K562 (cell line): ENCODE results near the gene VPS13D. TPM values are rescaled to one million over a fixed set of nuclear protein-coding genes. Genes with fewer than 3 reads are reported as not detected.

Experiments used
- ADNP ChIP-seq: fragments of 200-800 bp; sonication (Bioruptor generic); IDR thresholded peaks from 2 replicates; pipeline ENCODE4 v1.6.1; 2016; ENCODE audit warnings: missing genetic modification characterization, missing compliant biosample characterization
- ARNT ChIP-seq, 2 experiments: fragments of 450-650 bp; IDR thresholded peaks; 2 replicates each; pipeline ENCODE4 v1.6.1; 2016; ENCODE audit warnings: mild to moderate bottlenecking in 1 of 2
- BCOR ChIP-seq: fragments of 450-650 bp; IDR thresholded peaks from 2 replicates; pipeline ENCODE4 v1.6.1; 2016
- BMI1 ChIP-seq: fragments of 150-350 bp; IDR thresholded peaks from 2 replicates; pipeline ENCODE4 v1.6.1; 2014; ENCODE audit warnings: low read length
- CBX1 ChIP-seq: sonication (generic); IDR thresholded peaks from 2 replicates; pipeline ENCODE4 v1.6.1; 2016; ENCODE audit warnings: antibody characterized with exemption, low read depth, mild to moderate bottlenecking
- HDAC2 ChIP-seq: fragments of 450-650 bp; IDR thresholded peaks from 2 replicates; pipeline ENCODE4 v1.6.1; 2016; ENCODE audit warnings: mild to moderate bottlenecking
- KDM1A ChIP-seq, 2 experiments: fragments of 450-650 bp; IDR thresholded peaks; 2 replicates each; pipeline ENCODE4 v1.6.1; 2016; ENCODE audit warnings: mild to moderate bottlenecking in 2 of 2
- NELFE ChIP-seq: IDR thresholded peaks from 2 replicates; pipeline ENCODE4 v1.6.1; 2011; ENCODE audit warnings: mild to moderate bottlenecking; ENCODE audit not compliant: insufficient read depth, insufficient read length
- PHF20 ChIP-seq: fragments of 450-650 bp; IDR thresholded peaks from 2 replicates; pipeline ENCODE4 v1.6.1; 2018; ENCODE audit not compliant: partially characterized antibody
- SMARCA5 ChIP-seq: fragments of 450-650 bp; IDR thresholded peaks from 2 replicates; pipeline ENCODE4 v1.6.1; 2016
- ZC3H11A ChIP-seq: IDR thresholded peaks from 2 replicates; pipeline ENCODE4 v1.6.1; 2012; ENCODE audit warnings: low read depth, low read length, improper control_type of control experiment
- ZFP1 ChIP-seq: fragments of 450-650 bp; formaldehyde crosslinking; IDR thresholded peaks from 2 replicates; pipeline ENCODE4 v1.4.0; 2020; ENCODE audit warnings: mild to moderate bottlenecking, mixed read lengths
- polyA plus RNA-seq, 8 experiments: library from polyadenylated mRNA; depleted of rRNA in 4 of 8; stranded (reverse) in 5 of 8; unstranded in 3 of 8; fragments of >200 nt; fragmentation: Nextera tagmentation in 2 of 8; fragmentation: Illumina TruSeq in 1 of 8; extraction: Ambion mirVana in 2 of 8; extraction: Trizol in 1 of 8; gene quantifications; 2 replicates each; pipeline versions ENCODE4 v1.2.1 to v1.2.3, GENCODE V29; 2011 to 2014; ENCODE audit warnings: inconsistent platforms in 1 of 8, missing spikeins in 1 of 8
- total RNA-seq, 7 experiments: library from RNA; depleted of rRNA in 6 of 7; stranded (reverse); fragments of >200 nt in 6 of 7; fragmentation: Illumina TruSeq in 2 of 7; extraction: Trizol in 2 of 7; gene quantifications; 2 replicates each; pipeline versions ENCODE4 v1.2.1 to v1.2.3, GENCODE V29; 2011 to 2021; ENCODE audit warnings: low replicate concordance in 1 of 7
- TF ChIP-seq, protein P1 (sequence below): fragments of 250-450 bp; sonication (Bioruptor Pico); IDR thresholded peaks from 2 replicates; pipeline ENCODE4 v1.8.0; 2021; ENCODE audit warnings: moderate library complexity, mild to moderate bottlenecking, inconsistent platforms
- TF ChIP-seq, protein P2 (sequence below): sonication (generic); formaldehyde crosslinking; IDR thresholded peaks from 2 replicates; pipeline ENCODE4 v1.8.0; 2022; ENCODE audit warnings: mild to moderate bottlenecking, missing genetic modification reagents
- TF ChIP-seq, protein P3 (sequence below), 2 experiments: fragments of 450-650 bp in 1 of 2; IDR thresholded peaks; 2 replicates each; pipeline ENCODE4 v1.6.1; 2011 to 2017; ENCODE audit warnings: low read depth in 2 of 2, antibody characterized with exemption in 1 of 2, borderline replicate concordance in 1 of 2, low read length in 1 of 2, mild to moderate bottlenecking in 1 of 2, mixed read lengths in 1 of 2; ENCODE audit not compliant: control insufficient read depth in 1 of 2
- TF ChIP-seq, protein P4 (sequence below): sonication (generic); formaldehyde crosslinking; IDR thresholded peaks from 2 replicates; pipeline ENCODE4 v1.8.0; 2022; ENCODE audit warnings: mild to moderate bottlenecking, missing genetic modification reagents
- TF ChIP-seq, protein P5 (sequence below): fragments of 450-650 bp; IDR thresholded peaks from 2 replicates; pipeline ENCODE4 v1.6.1; 2016

Gene VPS13D
- total and polyA plus RNA-seq, 9 of the 15 experiments (the other 6 are each of a cell fraction or from before 2014, with no cell fraction given) = 6.1 to 51.5 (median 38.5) TPM

DNA sequence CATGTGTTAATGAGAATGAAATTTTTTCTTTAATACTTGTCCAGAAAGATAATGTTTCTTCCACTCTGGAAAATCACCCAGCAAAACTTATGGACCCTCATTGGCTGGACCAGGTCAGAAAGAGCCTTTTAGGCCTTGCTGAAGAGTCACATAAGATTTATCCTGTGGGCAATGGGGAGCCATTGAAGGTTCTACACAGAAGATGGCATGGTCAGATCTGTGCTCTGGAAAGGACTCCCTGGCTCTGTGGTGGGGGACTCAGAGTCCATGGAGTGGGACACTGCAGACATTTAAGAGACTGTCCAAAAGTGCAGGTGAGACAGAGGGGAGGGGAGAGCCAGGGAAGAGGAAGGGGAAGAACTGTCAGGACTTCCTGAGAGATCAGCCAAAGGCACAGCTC lies 321.8 kb downstream of the VPS13D start (continued):
- TF ChIP-seq, protein P1, sequence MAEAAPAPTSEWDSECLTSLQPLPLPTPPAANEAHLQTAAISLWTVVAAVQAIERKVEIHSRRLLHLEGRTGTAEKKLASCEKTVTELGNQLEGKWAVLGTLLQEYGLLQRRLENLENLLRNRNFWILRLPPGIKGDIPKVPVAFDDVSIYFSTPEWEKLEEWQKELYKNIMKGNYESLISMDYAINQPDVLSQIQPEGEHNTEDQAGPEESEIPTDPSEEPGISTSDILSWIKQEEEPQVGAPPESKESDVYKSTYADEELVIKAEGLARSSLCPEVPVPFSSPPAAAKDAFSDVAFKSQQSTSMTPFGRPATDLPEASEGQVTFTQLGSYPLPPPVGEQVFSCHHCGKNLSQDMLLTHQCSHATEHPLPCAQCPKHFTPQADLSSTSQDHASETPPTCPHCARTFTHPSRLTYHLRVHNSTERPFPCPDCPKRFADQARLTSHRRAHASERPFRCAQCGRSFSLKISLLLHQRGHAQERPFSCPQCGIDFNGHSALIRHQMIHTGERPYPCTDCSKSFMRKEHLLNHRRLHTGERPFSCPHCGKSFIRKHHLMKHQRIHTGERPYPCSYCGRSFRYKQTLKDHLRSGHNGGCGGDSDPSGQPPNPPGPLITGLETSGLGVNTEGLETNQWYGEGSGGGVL (CRISPR knock-in tag) = no peak
- TF ChIP-seq CBX1 (peak; percentile 80; the same call in 1 of the 2 replicates), KDM1A (IDR thresholded peaks at IDR 0.05) (peak; percentile 86 to 94), NELFE (no peak), PHF20 (peak; percentile 22), ZC3H11A (no peak), BMI1 (no peak), HDAC2 (peak; percentile 71; the same call in 1 of the 2 replicates), BCOR (peak; percentile 99), SMARCA5 (peak; percentile 78), ZFP1 (CRISPR knock-in tag) (no peak), ARNT (IDR thresholded peaks at IDR 0.05) (0 out of 4 replicates have a peak, but pooled peaks of 1 of the 2 experiments have one; percentile 19), ADNP (tag) (peak; percentile 74)
- TF ChIP-seq, protein P2, sequence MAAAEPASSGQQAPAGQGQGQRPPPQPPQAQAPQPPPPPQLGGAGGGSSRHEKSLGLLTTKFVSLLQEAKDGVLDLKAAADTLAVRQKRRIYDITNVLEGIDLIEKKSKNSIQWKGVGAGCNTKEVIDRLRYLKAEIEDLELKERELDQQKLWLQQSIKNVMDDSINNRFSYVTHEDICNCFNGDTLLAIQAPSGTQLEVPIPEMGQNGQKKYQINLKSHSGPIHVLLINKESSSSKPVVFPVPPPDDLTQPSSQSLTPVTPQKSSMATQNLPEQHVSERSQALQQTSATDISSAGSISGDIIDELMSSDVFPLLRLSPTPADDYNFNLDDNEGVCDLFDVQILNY (CRISPR knock-in tag) = no peak
- TF ChIP-seq, protein P3, sequence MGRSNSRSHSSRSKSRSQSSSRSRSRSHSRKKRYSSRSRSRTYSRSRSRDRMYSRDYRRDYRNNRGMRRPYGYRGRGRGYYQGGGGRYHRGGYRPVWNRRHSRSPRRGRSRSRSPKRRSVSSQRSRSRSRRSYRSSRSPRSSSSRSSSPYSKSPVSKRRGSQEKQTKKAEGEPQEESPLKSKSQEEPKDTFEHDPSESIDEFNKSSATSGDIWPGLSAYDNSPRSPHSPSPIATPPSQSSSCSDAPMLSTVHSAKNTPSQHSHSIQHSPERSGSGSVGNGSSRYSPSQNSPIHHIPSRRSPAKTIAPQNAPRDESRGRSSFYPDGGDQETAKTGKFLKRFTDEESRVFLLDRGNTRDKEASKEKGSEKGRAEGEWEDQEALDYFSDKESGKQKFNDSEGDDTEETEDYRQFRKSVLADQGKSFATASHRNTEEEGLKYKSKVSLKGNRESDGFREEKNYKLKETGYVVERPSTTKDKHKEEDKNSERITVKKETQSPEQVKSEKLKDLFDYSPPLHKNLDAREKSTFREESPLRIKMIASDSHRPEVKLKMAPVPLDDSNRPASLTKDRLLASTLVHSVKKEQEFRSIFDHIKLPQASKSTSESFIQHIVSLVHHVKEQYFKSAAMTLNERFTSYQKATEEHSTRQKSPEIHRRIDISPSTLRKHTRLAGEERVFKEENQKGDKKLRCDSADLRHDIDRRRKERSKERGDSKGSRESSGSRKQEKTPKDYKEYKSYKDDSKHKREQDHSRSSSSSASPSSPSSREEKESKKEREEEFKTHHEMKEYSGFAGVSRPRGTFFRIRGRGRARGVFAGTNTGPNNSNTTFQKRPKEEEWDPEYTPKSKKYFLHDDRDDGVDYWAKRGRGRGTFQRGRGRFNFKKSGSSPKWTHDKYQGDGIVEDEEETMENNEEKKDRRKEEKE (IDR thresholded peaks at IDR 0.05; ENCODE audit: borderline replicate concordance in 1 of 2, control insufficient read depth in 1 of 2, low read depth in 2 of 2, low read length in 1 of 2) = no peak
- TF ChIP-seq, protein P4, sequence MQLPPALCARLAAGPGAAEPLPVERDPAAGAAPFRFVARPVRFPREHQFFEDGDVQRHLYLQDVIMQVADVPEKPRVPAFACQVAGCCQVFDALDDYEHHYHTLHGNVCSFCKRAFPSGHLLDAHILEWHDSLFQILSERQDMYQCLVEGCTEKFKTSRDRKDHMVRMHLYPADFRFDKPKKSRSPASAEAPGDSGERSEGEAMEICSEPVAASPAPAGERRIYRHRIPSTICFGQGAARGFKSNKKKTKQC = no peak
- TF ChIP-seq, protein P5, sequence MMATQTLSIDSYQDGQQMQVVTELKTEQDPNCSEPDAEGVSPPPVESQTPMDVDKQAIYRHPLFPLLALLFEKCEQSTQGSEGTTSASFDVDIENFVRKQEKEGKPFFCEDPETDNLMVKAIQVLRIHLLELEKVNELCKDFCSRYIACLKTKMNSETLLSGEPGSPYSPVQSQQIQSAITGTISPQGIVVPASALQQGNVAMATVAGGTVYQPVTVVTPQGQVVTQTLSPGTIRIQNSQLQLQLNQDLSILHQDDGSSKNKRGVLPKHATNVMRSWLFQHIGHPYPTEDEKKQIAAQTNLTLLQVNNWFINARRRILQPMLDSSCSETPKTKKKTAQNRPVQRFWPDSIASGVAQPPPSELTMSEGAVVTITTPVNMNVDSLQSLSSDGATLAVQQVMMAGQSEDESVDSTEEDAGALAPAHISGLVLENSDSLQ = no peak
